Ectodermal cell (in vitro differentiated cells): Measurements from ENCODE around the gene INSL3.
A peak's percentile ranks its signal among the peaks of the same experiment; 100 is the strongest.

Source experiments
- H3K27ac ChIP-seq: 2 replicates; pipeline ENCODE4 v1.7.0; 2013; ENCODE audit warnings: mild to moderate bottlenecking, low read depth, low read length; ENCODE audit not compliant: insufficient read depth, poor library complexity, severe bottlenecking
- H3K27me3 ChIP-seq: 2 replicates; pipeline ENCODE4 v1.7.0; 2013; ENCODE audit warnings: mild to moderate bottlenecking, low read length; ENCODE audit not compliant: insufficient read depth, control insufficient read depth, poor library complexity, severe bottlenecking
- H3K36me3 ChIP-seq: one replicate; pipeline ENCODE4 v1.7.0; 2013; ENCODE audit warnings: low read length; ENCODE audit not compliant: control insufficient read depth, insufficient read depth
- H3K4me1 ChIP-seq: one replicate; pipeline ENCODE4 v1.7.0; 2013; ENCODE audit warnings: low read length; ENCODE audit not compliant: control insufficient read depth, insufficient read depth
- H3K4me3 ChIP-seq: 2 replicates; pipeline ENCODE4 v1.7.0; 2013; ENCODE audit warnings: low read depth, low read length, control low read depth; ENCODE audit not compliant: insufficient read depth
- H3K9me3 ChIP-seq: 2 replicates; pipeline ENCODE4 v1.7.0; 2013; ENCODE audit warnings: mild to moderate bottlenecking, low read length, moderate library complexity; ENCODE audit not compliant: control insufficient read depth
- WGBS, 2 experiments: methylation state at CpG; one replicate each; pipeline ENCODE4 v1.1.7; 2013; ENCODE audit warnings: missing lambda C conversion rate in 2 of 2; 5-methylcytosine and 5-hydroxymethylcytosine counted together

INSL3 gene

GRCh38 chr19:17797424-17798201, 23.7 kb downstream of the INSL3 start:
- H3K4me1 ChIP-seq, result no peaks in the 10 kb centered on the region
- peaks cover 37% of the 10 kb centered on the region for H3K27me3 ChIP-seq
- 83 to 85% methylated on average over 11 of the region's 11 CpGs for WGBS, 2 experiments
- no peak overlapping the region for H3K4me3 ChIP-seq
- H3K36me3 ChIP-seq, result no peaks in the 10 kb centered on the region
- no peaks in the 10 kb centered on the region for H3K9me3 ChIP-seq
- no peak overlapping the region for H3K27ac ChIP-seq

- Histone ChIP-seq H3K4me1 (no peaks in the 10 kb centered on the region), H3K9me3 (no peaks in the 10 kb centered on the region), H3K36me3 (no peaks in the 10 kb centered on the region), H3K4me3 (no peak overlapping the region), H3K27ac (no peak overlapping the region), H3K27me3 (peaks cover 37% of the 10 kb centered on the region)
- WGBS, 2 experiments, result 85% methylated on average over 1 of the region's 1 CpG
Observed at GRCh38 chr19:17796838-17797423, 24.4 kb downstream of the INSL3 start.

DNA sequence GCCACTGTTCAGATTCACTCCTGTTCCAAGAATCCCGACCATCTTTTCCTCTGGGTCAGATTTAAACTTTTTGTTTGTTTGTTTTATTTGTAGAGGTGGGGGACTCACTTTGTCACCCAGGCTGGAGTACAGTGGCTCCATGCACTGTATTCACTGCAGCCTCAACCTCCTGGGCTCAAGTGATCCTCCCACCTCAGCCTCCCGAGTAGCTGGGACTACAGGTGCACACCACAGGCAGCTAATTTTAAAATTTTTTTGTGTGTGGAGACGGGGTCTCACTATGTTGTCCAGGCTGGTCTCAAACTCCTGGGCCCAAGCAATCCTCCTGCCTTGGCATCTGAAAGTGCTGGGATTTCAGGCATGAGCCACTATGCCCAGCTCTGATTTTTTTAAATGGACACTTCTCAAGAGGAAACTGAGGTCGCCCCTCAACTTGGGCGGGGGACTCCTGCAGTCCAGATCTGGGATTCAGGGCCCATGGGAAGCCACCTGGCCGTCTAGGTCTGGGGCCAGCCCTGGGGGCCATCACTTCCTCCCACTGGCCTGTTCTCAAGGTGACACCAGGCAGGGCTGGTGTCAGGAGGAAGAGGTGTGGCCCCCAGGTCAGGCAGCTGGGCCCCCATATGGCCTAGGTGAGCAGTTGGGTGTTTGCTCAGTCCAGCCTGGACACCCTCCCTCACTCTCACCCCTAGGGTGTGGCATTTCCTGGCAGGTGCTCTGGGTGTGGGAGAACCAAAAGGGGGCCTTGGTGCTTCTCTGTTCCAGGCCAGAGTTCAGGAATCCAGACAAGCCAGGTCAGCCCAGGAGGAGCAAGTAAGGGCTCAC, 25.1 kb downstream of the INSL3 start:
- H3K27me3 ChIP-seq, result peaks cover 37% of the 10 kb centered on the region
- 89 to 91% methylated on average over 6 of the region's 6 CpGs for WGBS, 2 experiments

DNA sequence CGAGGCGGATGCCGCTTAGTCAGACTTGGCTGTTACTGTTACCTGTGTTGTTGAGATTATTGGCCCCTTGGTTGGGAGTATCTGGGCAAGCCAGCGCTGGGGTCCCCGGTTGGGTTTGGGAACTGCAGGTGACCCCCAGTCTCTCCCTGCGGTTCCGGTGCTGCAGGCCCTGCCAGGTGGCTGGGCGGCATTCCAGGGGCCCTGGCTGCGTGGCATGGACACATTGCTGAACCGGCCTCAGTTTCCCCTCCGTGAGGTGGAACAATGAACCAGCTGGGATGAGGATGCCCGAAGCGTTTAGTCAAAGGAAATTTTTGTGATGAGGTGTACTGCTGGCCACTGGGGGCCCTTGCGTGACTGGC, 25.8 kb downstream of the INSL3 start:
- Histone ChIP-seq H3K4me1 (no peaks in the 10 kb centered on the region), H3K27ac (no peak overlapping the region), H3K9me3 (no peaks in the 10 kb centered on the region), H3K36me3 (no peaks in the 10 kb centered on the region), H3K4me3 (no peak overlapping the region), H3K27me3 (peaks cover 37% of the 10 kb centered on the region)
- WGBS, 2 experiments, result 46 to 47% methylated on average over 14 of the region's 14 CpGs

More for the DNA sequence above, 25.1 kb downstream of the INSL3 start:
- Histone ChIP-seq H3K9me3 (no peaks in the 10 kb centered on the region), H3K4me1 (no peaks in the 10 kb centered on the region), H3K36me3 (no peaks in the 10 kb centered on the region), H3K27ac (no peak overlapping the region), H3K4me3 (no peak overlapping the region)

- Histone ChIP-seq H3K4me1 (no peaks in the 10 kb centered on the region), H3K9me3 (no peaks in the 10 kb centered on the region), H3K27me3 (peaks cover 37% of the 10 kb centered on the region), H3K27ac (no peak within 1 kb of the TSS), H3K4me3 (peak within 1 kb of the TSS; percentile 13), H3K36me3 (no peaks in the 10 kb centered on the region)
- 18% methylated on average over 50 of the region's 50 CpGs for WGBS, 2 experiments
Observed at GRCh38 chr19:17794731-17795494, 26.4 kb downstream of the INSL3 start, which contains the start of gene B3GNT3. B3GNT3 (plus strand) TSS chr19:17795138; CDS start chr19:17807808, 12,670 bp downstream.

DNA sequence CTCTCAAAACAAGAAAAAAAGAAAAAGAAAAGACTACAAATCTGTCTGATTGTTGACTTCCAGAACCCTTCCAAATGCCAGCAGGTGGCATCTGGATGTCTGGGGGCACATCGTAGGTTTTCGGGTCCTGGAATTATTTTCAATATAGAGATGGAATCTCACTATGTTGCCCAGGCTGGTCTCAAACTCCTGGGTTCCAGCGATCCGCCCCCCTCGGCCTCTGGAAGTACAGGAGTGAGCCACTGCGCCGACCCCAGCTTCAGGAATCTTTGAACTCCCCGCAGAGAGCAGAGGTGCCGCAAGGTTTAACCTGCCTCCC, 26.9 kb downstream of the INSL3 start:
- Histone ChIP-seq H3K27me3 (peaks cover 37% of the 10 kb centered on the region), H3K4me1 (no peaks in the 10 kb centered on the region), H3K36me3 (no peaks in the 10 kb centered on the region), H3K9me3 (no peaks in the 10 kb centered on the region), H3K4me3 (no peak overlapping the region), H3K27ac (no peak overlapping the region)
- 75% methylated on average over 9 of the region's 9 CpGs for WGBS, 2 experiments

DNA sequence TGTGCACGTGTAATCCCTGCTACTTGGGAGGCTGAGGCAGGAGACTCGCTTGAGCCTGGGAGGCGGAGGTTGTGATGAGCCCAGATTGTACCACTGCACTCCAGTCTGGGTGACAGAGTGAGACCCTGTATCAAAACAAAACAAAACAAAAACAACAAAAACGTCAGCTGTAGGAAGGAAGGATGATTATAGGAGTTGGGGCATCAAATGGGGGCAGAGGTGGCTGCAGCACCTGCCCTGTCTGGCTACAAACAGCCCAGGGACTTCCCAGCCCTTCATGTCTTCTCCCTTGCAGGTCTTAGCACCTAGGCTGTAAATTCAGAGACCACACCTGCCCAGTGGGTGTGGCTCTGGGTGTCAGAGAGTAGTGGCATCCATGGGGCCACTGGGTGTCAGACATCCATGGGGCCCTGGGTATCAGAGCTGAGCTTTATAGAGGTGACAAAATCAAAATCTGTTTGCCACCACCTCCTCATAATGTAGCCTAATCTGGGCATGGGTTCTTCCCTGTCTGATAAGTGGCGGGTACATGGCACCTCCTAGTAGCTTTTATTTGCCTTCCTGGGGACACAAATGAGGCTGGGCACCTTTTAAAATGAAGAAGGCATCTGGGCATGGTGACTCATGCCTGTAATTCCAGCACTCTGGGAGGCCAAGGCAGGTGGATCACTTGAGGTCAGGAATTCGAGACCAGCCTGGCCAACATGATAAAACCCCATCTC, 31.1 kb downstream of the INSL3 start:
- Histone ChIP-seq H3K9me3 (no peaks in the 10 kb centered on the region), H3K27ac (no peak overlapping the region), H3K4me3 (no peak overlapping the region), H3K36me3 (no peaks in the 10 kb centered on the region), H3K27me3 (peaks cover 16% of the 10 kb centered on the region), H3K4me1 (no peaks in the 10 kb centered on the region)
- 76 to 87% methylated on average over 6 of the region's 6 CpGs for WGBS, 2 experiments

- H3K27me3 ChIP-seq, result no peaks in the 10 kb centered on the region
- no peaks in the 10 kb centered on the region for H3K36me3 ChIP-seq
- H3K27ac ChIP-seq, result no peak overlapping the region
- H3K4me3 ChIP-seq, result no peak overlapping the region
- no peaks in the 10 kb centered on the region for H3K4me1 ChIP-seq
- H3K9me3 ChIP-seq, result no peaks in the 10 kb centered on the region
- whole genome bisulfite sequencing, 2 experiments, result 100% methylated on average over 2 of the region's 2 CpGs
Observed at GRCh38 chr19:17788632-17789031, 32.7 kb downstream of the INSL3 start.

DNA sequence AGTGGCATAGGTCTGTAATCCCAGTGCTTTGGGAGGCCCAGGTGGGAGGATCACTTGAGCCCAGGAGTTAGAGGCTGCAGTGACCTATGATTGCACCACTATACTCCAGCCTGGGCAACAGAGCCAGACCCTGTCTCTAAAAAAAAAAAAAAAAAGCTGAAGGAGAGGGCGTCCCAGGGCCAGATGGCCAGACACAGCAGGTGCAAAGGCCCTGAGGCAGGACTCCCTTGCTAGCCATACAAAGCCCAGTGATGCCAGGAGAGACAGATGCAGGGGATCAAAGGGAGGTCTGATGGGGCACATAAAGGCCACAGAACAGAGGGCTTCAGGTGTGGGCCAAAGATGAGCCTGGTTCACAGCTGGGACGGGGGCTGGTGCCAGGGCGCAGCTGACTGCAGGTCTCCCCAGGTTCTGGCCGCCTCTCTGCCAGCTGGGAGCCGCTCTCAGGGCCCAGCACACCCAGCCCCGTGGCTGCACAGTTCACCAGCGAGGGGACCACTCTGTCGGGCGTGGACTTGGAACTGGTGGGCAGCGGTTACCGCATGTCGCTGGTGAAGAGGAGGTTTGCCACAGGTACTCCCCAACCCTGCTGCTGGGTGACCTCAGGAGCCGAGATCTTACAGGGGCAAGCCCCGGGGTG, 33.9 kb downstream of the INSL3 start:
- no peaks in the 10 kb centered on the region for H3K9me3 ChIP-seq
- H3K4me1 ChIP-seq, result no peaks in the 10 kb centered on the region
- no peak overlapping the region for H3K27ac ChIP-seq
- no peak overlapping the region for H3K4me3 ChIP-seq
- no peaks in the 10 kb centered on the region for H3K36me3 ChIP-seq
- 93 to 95% methylated on average over 14 of the region's 14 CpGs for WGBS, 2 experiments
- H3K27me3 ChIP-seq, result no peaks in the 10 kb centered on the region
